CD4-positive, alpha-beta T cell (primary cell): Measurements from ENCODE around the gene SOX1. TPM values are rescaled to one million over a fixed set of nuclear protein-coding genes. Genes with fewer than 3 reads are reported as not detected.

Experiments used
- ATAC-seq: fragments of 200-7000 bp; cut with Tn5 transposase; one replicate; pipeline ENCODE4 v1.10.0; 2022; ENCODE audit warnings: mild to moderate bottlenecking; ENCODE audit not compliant: poor library complexity
- CTCF ChIA-PET: fragments of 350-600 bp; sonication (Branson Sonifier 250); formaldehyde crosslinking; loops from one replicate; lab custom pipeline; 2021; ENCODE audit warnings: antibody characterized with exemption, inconsistent platforms; lab: Charles Lee
- POLR2A ChIA-PET: fragments of 350-600 bp; sonication (Branson Sonifier 250); formaldehyde crosslinking; loops from one replicate; lab custom pipeline; 2021; ENCODE audit warnings: antibody characterized with exemption, inconsistent platforms; lab: Charles Lee
- DNase-seq, 14 experiments: peaks; one replicate each; pipeline ENCODE4 v3.0.0-alpha.2; 2013 to 2020; ENCODE audit warnings: mixed read lengths in 2 of 14
- H3K27ac ChIP-seq, 2 donors: one replicate each; pipeline versions ENCODE4 v1.5.1 to v1.7.0; 2013; ENCODE audit warnings: low read length in 2 of 2, low read depth in 1 of 2, mild to moderate bottlenecking in 1 of 2
- H3K27me3 ChIP-seq, 2 experiments: 1 replicate in 1 of 2; 2 replicates in 1 of 2; pipeline versions ENCODE4 v1.6.1 to v1.7.0; 2013; ENCODE audit warnings: low read length in 2 of 2, control low read depth in 1 of 2, mild to moderate bottlenecking in 1 of 2, moderate library complexity in 1 of 2; ENCODE audit not compliant: insufficient read depth in 2 of 2, control insufficient read depth in 1 of 2
- H3K36me3 ChIP-seq: one replicate; pipeline ENCODE4 v1.6.1; 2013; ENCODE audit warnings: low read length, control low read depth; ENCODE audit not compliant: insufficient read depth
- H3K4me1 ChIP-seq: one replicate; pipeline ENCODE4 v1.6.1; 2013; ENCODE audit warnings: low read length, control low read depth; ENCODE audit not compliant: insufficient read depth
- H3K4me3 ChIP-seq: one replicate; pipeline ENCODE4 v1.5.1; 2013; ENCODE audit warnings: mild to moderate bottlenecking, low read length, moderate library complexity
- H3K9me3 ChIP-seq, 2 experiments: 1 replicate in 1 of 2; 2 replicates in 1 of 2; pipeline versions ENCODE4 v1.6.1 to v1.7.0; 2013; ENCODE audit warnings: low read length in 2 of 2, mild to moderate bottlenecking in 2 of 2, control low read depth in 1 of 2, moderate library complexity in 1 of 2; ENCODE audit not compliant: control insufficient read depth in 1 of 2, insufficient read depth in 1 of 2
- H3K27ac Mint-ChIP-seq: one replicate; pipeline ENCODE4 v1.8.0; 2020; ENCODE audit warnings: mixed read lengths
- H3K27me3 Mint-ChIP-seq: one replicate; pipeline ENCODE4 v1.8.0; 2021; ENCODE audit warnings: mixed read lengths
- H3K36me3 Mint-ChIP-seq: one replicate; pipeline ENCODE4 v1.8.0; 2021; ENCODE audit warnings: low read depth, mixed read lengths
- H3K4me1 Mint-ChIP-seq: one replicate; pipeline ENCODE4 v1.8.0; 2021; ENCODE audit warnings: low read depth, mixed read lengths
- H3K4me3 Mint-ChIP-seq: one replicate; pipeline ENCODE4 v1.8.0; 2020; ENCODE audit warnings: mild to moderate bottlenecking, mixed read lengths
- H3K9me3 Mint-ChIP-seq: one replicate; pipeline ENCODE4 v1.8.0; 2020; ENCODE audit warnings: mixed read lengths
- intact Hi-C, 2 experiments: fragments of 100-400 bp; cut with DNase I in 1 of 2; cut with micrococcal nuclease in 1 of 2; formaldehyde crosslinking; loops; one replicate each; pipeline versions ENCODE4 v1.15.1 to v1.9.0; 2023 to 2025; cut with DNase I, micrococcal nuclease
- total RNA-seq, 174 experiments: library from RNA in 2 of 174; stranded (reverse) in 2 of 174; gene quantifications; one replicate each; pipeline ENCODE4 v1.2.3 and lab custom pipeline; 2021 to 2026
- TF ChIP-seq, protein P1 (sequence below): fragments of 200-600 bp; IDR thresholded peaks from one replicate; pipeline ENCODE4 v1.8.0; 2022; ENCODE audit warnings: antibody characterized with exemption, mild to moderate bottlenecking

The SOX1 gene
- total RNA-seq, 2 experiments from 2014 or later = not detected

DNA sequence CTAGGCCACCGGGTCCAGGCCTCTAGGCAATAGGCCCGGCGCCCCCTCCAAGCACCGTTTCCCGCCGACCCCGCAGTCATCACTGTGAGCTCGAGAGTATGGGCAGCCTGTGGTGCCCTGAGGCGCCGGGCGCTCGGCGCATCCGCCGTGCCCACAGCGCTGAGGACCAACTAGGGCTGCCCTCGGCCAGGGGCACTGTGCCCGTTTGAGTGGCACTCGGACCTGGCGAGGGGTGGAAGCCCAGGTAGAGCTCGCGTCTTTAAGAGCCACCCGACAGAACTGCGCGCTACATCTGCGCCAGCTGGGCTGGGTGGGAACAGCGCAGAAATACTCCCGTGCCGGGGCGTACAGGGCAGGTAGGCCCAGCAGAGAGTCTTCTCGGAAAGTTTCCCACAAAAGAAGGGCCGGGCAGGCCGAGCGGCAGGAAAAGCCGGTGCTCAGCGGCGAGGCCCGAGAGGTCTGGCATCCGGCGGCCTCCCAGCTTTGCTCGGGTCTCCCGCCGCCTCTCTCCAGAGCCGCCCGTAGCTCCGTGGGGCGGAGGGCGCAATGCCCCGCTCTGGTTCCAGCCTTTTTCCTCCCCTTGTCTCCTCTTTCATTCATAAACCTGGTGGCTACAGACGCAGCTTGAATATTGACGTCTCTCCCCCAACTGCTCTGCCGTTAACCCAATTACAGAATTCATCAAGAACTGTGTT lies 5.4 kb upstream of the SOX1 start:
- TF ChIP-seq, protein P1, sequence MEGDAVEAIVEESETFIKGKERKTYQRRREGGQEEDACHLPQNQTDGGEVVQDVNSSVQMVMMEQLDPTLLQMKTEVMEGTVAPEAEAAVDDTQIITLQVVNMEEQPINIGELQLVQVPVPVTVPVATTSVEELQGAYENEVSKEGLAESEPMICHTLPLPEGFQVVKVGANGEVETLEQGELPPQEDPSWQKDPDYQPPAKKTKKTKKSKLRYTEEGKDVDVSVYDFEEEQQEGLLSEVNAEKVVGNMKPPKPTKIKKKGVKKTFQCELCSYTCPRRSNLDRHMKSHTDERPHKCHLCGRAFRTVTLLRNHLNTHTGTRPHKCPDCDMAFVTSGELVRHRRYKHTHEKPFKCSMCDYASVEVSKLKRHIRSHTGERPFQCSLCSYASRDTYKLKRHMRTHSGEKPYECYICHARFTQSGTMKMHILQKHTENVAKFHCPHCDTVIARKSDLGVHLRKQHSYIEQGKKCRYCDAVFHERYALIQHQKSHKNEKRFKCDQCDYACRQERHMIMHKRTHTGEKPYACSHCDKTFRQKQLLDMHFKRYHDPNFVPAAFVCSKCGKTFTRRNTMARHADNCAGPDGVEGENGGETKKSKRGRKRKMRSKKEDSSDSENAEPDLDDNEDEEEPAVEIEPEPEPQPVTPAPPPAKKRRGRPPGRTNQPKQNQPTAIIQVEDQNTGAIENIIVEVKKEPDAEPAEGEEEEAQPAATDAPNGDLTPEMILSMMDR = no peak
- Mint-ChIP-seq H3K4me3 (no peak overlapping the region), H3K27me3 (peaks cover 86% of the 10 kb centered on the region), H3K4me1 (peaks cover 16% of the 10 kb centered on the region), H3K27ac (no peak overlapping the region), H3K36me3 (no peaks in the 10 kb centered on the region), H3K9me3 (no peaks in the 10 kb centered on the region)
- CTCF ChIA-PET = no interaction called here
- POLR2A ChIA-PET = no interaction called here
- ATAC-seq = no peak
- Histone ChIP-seq H3K27me3 (peaks cover 83 to 95% of the 10 kb centered on the region in 2 experiments), H3K4me3 (no peak overlapping the region), H3K27ac (no peak overlapping the region), H3K4me1 (peaks cover 15% of the 10 kb centered on the region), H3K9me3 (peaks cover 0 to 64% of the 10 kb centered on the region in 2 experiments), H3K36me3 (no peaks in the 10 kb centered on the region)
- intact Hi-C loops = no loop called here
- no peak for DNase-seq

DNA sequence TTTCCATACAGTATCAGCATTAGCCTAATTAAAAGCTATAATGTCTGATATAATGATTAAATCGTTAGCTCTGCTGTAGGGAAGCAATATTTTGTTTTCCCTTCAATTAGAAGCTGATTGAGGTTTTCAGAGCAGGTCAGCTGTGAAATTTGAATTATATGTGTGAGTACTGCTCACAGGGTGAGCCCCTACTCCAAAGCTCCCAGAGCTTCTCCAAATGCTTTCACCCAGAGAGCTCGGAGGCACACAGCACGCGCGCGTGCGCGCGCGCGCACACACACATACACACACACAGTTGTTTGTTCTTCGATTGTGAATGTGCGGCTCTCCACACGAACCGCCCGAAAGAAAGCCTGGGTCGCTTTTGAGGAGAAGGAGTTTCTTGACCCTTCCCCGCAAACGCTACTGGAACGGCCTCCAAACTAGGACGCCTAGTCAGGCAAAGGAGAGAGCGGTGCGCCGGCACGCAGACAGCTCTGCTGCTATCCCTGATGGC lies 4.8 kb upstream of the SOX1 start:
- H3K27me3 Mint-ChIP-seq = peaks cover 83% of the 10 kb centered on the region
- Histone ChIP-seq H3K4me3 (no peak overlapping the region), H3K4me1 (peaks cover 17% of the 10 kb centered on the region), H3K9me3 (peaks cover 0 to 60% of the 10 kb centered on the region in 2 experiments), H3K36me3 (no peaks in the 10 kb centered on the region), H3K27me3 (peaks cover 79 to 88% of the 10 kb centered on the region in 2 experiments), H3K27ac (no peak overlapping the region)
- ATAC-seq (no peak), DNase-seq (no peak)
- peaks cover 16% of the 10 kb centered on the region for H3K4me1 Mint-ChIP-seq
- H3K27ac Mint-ChIP-seq = no peak overlapping the region
- ChIA-PET POLR2A (no interaction called here), CTCF (no interaction called here)
- no peaks in the 10 kb centered on the region for H3K9me3 Mint-ChIP-seq
- H3K36me3 Mint-ChIP-seq = no peaks in the 10 kb centered on the region
- no peak overlapping the region for H3K4me3 Mint-ChIP-seq
- TF ChIP-seq, protein P1 = no peak
- intact Hi-C loops = no loop called here

DNA sequence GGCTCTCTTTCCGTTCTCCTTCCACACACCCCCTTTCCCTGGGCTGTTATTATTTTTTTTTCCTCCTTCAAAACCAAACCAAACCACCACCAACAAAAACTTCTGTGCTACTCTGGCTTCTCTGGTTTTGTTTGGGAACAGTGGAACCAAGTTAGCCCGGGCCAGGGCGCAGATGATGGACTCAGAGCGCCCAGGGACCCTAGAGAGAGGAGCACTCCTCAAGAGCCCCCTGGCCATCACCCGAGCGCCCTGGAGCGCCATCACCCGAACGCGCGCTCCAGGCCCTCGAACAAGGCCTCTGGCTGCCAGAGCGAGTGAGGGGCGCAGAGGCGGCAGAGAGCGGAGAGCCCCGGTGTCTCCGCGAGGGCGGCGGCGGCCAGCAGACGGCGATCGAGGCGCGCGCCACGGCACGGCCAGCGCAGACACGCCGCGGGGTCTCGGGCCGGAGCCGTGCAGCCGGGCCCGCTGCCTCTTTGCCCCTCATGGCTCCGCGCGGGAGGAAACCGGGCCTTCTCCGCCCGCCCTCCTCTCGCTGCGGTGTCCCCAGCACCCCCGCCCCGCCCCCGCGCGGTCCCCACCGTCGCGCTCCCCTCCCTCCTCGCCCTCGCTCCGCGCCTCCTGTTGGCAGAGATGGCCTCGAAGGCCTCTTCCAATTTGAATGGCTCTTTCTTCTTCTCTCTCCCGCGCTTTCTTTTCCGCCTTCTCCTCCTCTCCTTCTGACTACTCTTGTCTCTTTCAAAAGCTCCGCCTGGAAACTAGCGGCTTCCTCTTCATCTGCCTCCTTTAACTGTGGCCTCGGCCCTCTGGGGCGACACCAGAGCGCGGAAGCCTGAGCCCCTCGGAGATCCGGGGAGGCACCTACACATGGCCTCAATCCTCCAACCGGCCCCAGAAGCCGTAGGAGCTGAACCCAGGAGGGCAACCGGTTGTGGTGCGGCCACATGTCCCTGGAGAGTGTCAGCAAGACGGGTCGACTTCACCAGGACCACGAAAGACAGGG lies 4.1 kb upstream of the SOX1 start:
- H3K4me1 Mint-ChIP-seq = peaks cover 16% of the 10 kb centered on the region
- H3K36me3 Mint-ChIP-seq = no peaks in the 10 kb centered on the region
- no peak overlapping the region for H3K27ac ChIP-seq
- ChIA-PET POLR2A (no interaction called here), CTCF (interaction anchor here (1.0 kb wide), 1 partner anchor 13 kb away, joined by 3 read pairs; no protein-coding TSS in a partner anchor)
- H3K4me3 ChIP-seq = no peak overlapping the region
- peak overlapping the region; percentile 11 for H3K4me3 Mint-ChIP-seq
- peaks cover 0 to 55% of the 10 kb centered on the region in 2 experiments for H3K9me3 ChIP-seq
- no peaks in the 10 kb centered on the region for H3K36me3 ChIP-seq
- H3K27me3 Mint-ChIP-seq = peaks cover 77% of the 10 kb centered on the region
- intact Hi-C loops = no loop called here
- DNase-seq (no peak), ATAC-seq (no peak)
- H3K9me3 Mint-ChIP-seq = no peaks in the 10 kb centered on the region
- TF ChIP-seq, protein P1 = no peak
- peaks cover 76 to 82% of the 10 kb centered on the region in 2 experiments for H3K27me3 ChIP-seq
- peaks cover 15% of the 10 kb centered on the region for H3K4me1 ChIP-seq
- no peak overlapping the region for H3K27ac Mint-ChIP-seq
